GM08714 (cell line): ENCODE data around the gene SPAG8.

Source experiments
- H3K4me3 ChIP-seq: fragments of 200-500 bp; sonication (Bioruptor generic); 2 replicates; pipeline ENCODE4 v1.5.1; 2014; ENCODE audit warnings: mild to moderate bottlenecking, low read length, inconsistent platforms
- ZNF274 ChIP-seq: IDR thresholded peaks from 2 replicates; pipeline ENCODE4 v1.6.1; 2012; ENCODE audit warnings: mild to moderate bottlenecking, low read depth, low read length

Gene SPAG8

GRCh38 chr9:35808433-35808832 lies 3.6 kb downstream of the SPAG8 start:
- H3K4me3 ChIP-seq = no peak overlapping the region
- no peak for TF ChIP-seq ZNF274

- no peak for TF ChIP-seq ZNF274
- no peak overlapping the region for H3K4me3 ChIP-seq
Measured at GRCh38 chr9:35806101-35806500, 6.0 kb downstream of the SPAG8 start.

GRCh38 chr9:35801328-35802128 lies 10.5 kb downstream of the SPAG8 start:
- no peak for TF ChIP-seq ZNF274
- H3K4me3 ChIP-seq = no peak overlapping the region

DNA sequence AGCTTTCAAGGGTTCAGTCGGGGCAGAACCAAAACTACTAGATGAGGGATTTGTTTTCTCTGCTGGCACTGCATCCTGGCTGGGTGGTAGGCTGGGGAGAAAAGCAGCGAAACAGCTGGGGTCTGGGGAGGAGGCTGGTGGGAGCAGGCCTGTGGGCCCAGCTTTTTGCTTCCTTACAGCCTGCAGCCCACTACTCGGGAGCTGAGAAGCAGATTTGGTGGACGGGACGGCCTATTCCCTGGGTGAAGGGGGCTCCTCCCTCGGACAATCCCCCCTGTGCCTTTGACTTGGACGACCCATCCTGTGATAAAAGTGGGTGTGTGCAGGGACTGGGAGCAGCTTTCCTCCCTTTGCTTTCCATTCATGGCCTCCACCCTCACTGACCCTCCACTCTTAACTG lies 11.5 kb downstream of the SPAG8 start:
- TF ChIP-seq ZNF274 = no peak
- no peak overlapping the region for H3K4me3 ChIP-seq

GRCh38 chr9:35798658-35799374 lies 13.2 kb downstream of the SPAG8 start:
- TF ChIP-seq ZNF274 = no peak
- H3K4me3 ChIP-seq = no peak overlapping the region

GRCh38 chr9:35797311-35798109 lies 14.6 kb downstream of the SPAG8 start:
- no peak for TF ChIP-seq ZNF274
- H3K4me3 ChIP-seq = no peak overlapping the region

GRCh38 chr9:35795695-35796094 lies 16.4 kb downstream of the SPAG8 start:
- TF ChIP-seq ZNF274 = no peak
- no peak overlapping the region for H3K4me3 ChIP-seq

DNA sequence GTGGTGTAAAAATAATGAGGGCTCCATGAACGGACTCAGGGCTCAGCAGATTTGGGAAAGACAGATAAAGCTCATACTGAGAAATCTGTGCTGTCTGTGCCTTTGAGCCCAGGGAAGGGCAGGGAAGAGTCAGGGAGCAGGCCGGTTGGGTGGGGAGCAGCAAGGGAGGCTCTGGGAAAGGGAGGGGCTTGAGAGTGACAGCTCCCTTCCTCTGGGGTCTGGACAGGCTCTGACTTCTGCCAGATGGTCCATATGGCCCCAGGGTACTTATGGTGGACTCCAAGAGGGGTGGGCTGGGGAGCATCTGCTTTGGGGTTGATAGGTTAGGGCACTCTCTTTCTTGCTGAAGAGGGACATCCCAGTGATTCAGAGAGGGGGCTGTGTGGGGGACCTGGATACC lies 18.6 kb downstream of the SPAG8 start:
- H3K4me3 ChIP-seq = no peak overlapping the region
- TF ChIP-seq ZNF274 = no peak

GRCh38 chr9:35792826-35793225 lies 19.2 kb downstream of the SPAG8 start:
- TF ChIP-seq ZNF274 = no peak
- H3K4me3 ChIP-seq = no peak overlapping the region

DNA sequence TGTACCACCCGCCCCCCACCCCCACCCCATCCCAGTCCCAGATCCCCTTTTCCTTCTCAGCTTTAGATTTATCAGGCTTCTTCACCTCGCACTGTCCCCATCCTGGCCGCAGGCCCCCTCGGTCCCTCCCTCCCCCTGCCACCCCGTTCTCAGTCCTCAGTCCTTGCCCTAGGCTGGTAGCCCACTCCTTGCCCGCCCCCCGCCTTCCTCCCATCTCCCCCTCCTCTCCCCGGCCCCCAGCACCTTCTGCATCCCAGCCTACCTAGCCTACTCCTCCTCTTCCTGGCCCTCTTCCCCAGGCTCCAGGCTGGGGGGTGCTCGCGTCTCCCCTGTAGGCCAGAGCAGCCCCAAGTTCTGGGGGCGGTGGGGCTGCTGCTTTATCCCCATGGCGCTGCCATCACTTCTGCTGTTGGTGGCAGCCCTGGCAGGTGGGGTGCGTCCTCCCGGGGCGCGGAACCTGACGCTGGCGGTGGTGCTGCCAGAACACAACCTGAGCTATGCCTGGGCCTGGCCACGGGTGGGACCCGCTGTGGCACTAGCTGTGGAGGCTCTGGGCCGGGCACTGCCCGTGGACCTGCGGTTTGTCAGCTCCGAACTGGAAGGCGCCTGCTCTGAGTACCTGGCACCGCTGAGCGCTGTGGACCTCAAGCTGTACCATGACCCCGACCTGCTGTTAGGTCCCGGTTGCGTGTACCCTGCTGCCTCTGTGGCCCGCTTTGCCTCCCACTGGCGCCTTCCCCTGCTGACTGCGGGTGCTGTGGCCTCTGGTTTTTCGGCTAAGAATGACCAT lies 19.8 kb downstream of the SPAG8 start:
- H3K4me3 ChIP-seq = no peak overlapping the region
- TF ChIP-seq ZNF274 = no peak

GRCh38 chr9:35791297-35791921 lies 20.7 kb downstream of the SPAG8 start, which contains the start of gene NPR2:
Gene NPR2, plus strand, starts transcription at chr9:35791591. Its CDS starts 818 bp downstream, at chr9:35792409.
- H3K4me3 ChIP-seq = no peak within 1 kb of the TSS
- no peak for TF ChIP-seq ZNF274

DNA sequence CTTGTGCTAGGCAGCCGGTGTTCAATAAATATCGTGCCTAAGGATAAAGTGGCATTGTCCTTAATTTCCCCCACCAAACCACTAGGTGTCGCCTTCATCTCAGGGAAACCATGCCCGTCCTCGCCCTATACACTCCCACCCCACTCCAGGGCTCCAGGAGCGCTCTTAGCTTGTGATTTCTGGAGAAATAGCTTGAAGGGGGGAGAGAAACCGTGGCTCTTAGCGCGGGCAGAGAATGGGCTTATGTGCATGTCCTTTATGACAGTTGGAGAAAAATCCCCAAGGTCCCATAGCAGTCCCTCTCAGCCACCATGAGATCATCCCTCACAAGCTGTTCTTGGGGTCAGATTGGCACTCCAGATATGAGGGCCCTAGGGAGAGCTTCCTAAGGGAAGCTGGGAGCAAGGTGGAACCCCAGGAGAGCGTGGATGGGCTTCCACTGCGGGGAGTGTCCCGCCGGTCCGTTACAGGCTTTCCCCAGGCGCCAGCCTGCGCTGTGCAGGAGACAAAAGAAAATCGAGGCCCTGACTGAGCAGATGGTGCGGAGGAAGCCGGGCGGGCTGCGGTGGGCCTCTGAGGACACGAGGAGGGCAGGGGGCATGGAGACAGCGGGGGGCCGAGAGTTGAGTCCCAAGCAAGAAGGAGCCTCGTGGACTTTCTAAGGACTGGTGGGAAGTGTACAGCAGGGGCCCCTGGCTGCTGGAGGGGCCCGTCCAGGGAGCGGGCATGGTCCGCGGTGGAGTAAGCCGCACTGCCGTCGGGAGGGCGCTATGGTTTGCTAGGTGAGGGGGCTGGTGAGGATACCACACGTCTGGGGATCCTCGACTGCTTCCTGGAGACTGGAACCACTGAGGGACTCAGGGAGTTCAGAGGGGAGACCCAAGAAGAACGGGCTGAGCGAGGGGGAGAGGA lies 21.4 kb downstream of the SPAG8 start:
- no peak overlapping the region for H3K4me3 ChIP-seq

More for the DNA sequence above, 21.4 kb downstream of the SPAG8 start:
- no peak for TF ChIP-seq ZNF274
